ENCODE measurements around the gene HSD17B13. TPM values are rescaled to one million over a fixed set of nuclear protein-coding genes. Genes with fewer than 3 reads are reported as not detected.

HSD17B13 gene
- total and polyA plus RNA-seq, 2 donors, result 0.14 to 0.43 TPM

DNA sequence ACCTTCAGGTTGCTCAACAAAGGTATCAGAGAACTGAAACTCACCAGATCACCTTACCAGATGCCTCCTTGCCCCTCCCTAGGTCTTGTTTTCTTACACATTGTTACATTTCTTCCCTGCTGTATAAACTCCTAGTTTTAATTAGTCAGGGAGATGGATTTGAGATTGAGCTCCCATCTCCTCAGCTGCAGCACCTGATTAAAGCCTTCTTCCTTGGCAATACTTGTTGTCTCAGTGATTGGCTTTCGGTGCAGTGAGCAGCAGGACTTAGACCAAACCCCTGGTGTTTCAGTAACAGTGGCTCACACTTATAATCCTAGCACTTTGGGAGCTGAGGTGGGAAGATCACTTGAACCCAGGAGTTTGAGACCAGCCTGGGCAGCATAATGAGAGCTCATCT, 59.8 kb downstream of the HSD17B13 start:
- H3K27ac ChIP-seq (ENCODE audit: low read depth in 1 of 2, low read length in 1 of 2), result no peak overlapping the region
- DNase-seq (ENCODE audit: low read depth in 6 of 9, low spot score in 9 of 9), result no peak
- H3K4me1 ChIP-seq (ENCODE audit: control insufficient read depth in 2 of 2, insufficient read depth in 2 of 2, low read length in 2 of 2), result no peaks in the 10 kb centered on the region
- peaks cover 0 to 4% of the 10 kb centered on the region in 2 donors for H3K9me3 ChIP-seq (ENCODE audit: control insufficient read depth in 2 of 2, insufficient read depth in 1 of 2, low read length in 1 of 2)
- no peaks in the 10 kb centered on the region for H3K27me3 ChIP-seq (ENCODE audit: control insufficient read depth in 2 of 2, insufficient read depth in 1 of 2, low read length in 1 of 2)
- H3K36me3 ChIP-seq (ENCODE audit: control insufficient read depth in 2 of 2, insufficient read depth in 2 of 2, low read length in 1 of 2), result no peaks in the 10 kb centered on the region
- WGBS, result 94% methylated on average over 1 of the region's 1 CpG
- H3K4me3 ChIP-seq (ENCODE audit: low read length in 2 of 2), result no peak overlapping the region

GRCh38 chr4:87260477-87260876, 62.2 kb downstream of the HSD17B13 start:
- Histone ChIP-seq H3K36me3 (ENCODE audit: control insufficient read depth in 2 of 2, insufficient read depth in 2 of 2, low read length in 1 of 2) (no peaks in the 10 kb centered on the region), H3K27ac (ENCODE audit: low read depth in 1 of 2, low read length in 1 of 2) (no peak overlapping the region), H3K4me3 (ENCODE audit: low read length in 2 of 2) (no peak overlapping the region), H3K27me3 (ENCODE audit: control insufficient read depth in 2 of 2, insufficient read depth in 1 of 2, low read length in 1 of 2) (no peaks in the 10 kb centered on the region), H3K9me3 (ENCODE audit: control insufficient read depth in 2 of 2, insufficient read depth in 1 of 2, low read length in 1 of 2) (peaks cover 0 to 4% of the 10 kb centered on the region in 2 donors), H3K4me1 (ENCODE audit: control insufficient read depth in 2 of 2, insufficient read depth in 2 of 2, low read length in 2 of 2) (no peaks in the 10 kb centered on the region)
- 96% methylated on average over 2 of the region's 2 CpGs for WGBS
- no peak for DNase-seq (ENCODE audit: low read depth in 6 of 9, low spot score in 9 of 9)

DNA sequence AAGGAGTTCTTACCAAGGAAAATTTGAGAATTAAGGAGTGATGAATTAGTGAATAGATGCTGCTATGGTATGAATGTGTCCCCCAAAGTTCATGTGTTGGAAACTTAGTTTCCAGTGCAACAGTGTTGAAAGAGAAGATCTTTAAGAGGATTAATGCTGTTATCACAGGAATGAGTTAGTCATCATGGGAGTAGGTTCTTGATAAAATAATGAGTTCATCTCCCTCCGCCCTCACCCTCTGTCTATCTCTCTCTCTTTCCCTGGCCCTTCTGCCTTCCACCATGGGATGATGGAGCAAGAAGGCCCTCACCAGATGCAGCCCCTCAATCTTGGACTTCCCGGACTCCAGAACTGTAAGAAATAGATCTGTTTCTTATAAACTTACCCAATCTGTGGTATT, 64.0 kb downstream of the HSD17B13 start:
- Histone ChIP-seq H3K4me1 (ENCODE audit: control insufficient read depth in 2 of 2, insufficient read depth in 2 of 2, low read length in 2 of 2) (no peaks in the 10 kb centered on the region), H3K27ac (ENCODE audit: low read depth in 1 of 2, low read length in 1 of 2) (no peak overlapping the region), H3K9me3 (ENCODE audit: control insufficient read depth in 2 of 2, insufficient read depth in 1 of 2, low read length in 1 of 2) (peaks cover 0 to 4% of the 10 kb centered on the region in 2 donors), H3K27me3 (ENCODE audit: control insufficient read depth in 2 of 2, insufficient read depth in 1 of 2, low read length in 1 of 2) (no peaks in the 10 kb centered on the region), H3K36me3 (ENCODE audit: control insufficient read depth in 2 of 2, insufficient read depth in 2 of 2, low read length in 1 of 2) (no peaks in the 10 kb centered on the region), H3K4me3 (ENCODE audit: low read length in 2 of 2) (no peak overlapping the region)
- no peak for DNase-seq (ENCODE audit: low read depth in 6 of 9, low spot score in 9 of 9)
- 97% methylated on average over 2 of the region's 2 CpGs for WGBS

GRCh38 chr4:87257523-87257922, 65.2 kb downstream of the HSD17B13 start:
- no peaks in the 10 kb centered on the region for H3K36me3 ChIP-seq (ENCODE audit: control insufficient read depth in 2 of 2, insufficient read depth in 2 of 2, low read length in 1 of 2)
- WGBS, result 63% methylated on average over 3 of the region's 3 CpGs
- no peaks in the 10 kb centered on the region for H3K9me3 ChIP-seq (ENCODE audit: control insufficient read depth in 2 of 2, insufficient read depth in 1 of 2, low read length in 1 of 2)
- no peaks in the 10 kb centered on the region for H3K4me1 ChIP-seq (ENCODE audit: control insufficient read depth in 2 of 2, insufficient read depth in 2 of 2, low read length in 2 of 2)
- H3K27ac ChIP-seq (ENCODE audit: low read depth in 1 of 2, low read length in 1 of 2), result no peak overlapping the region
- no peaks in the 10 kb centered on the region for H3K27me3 ChIP-seq (ENCODE audit: control insufficient read depth in 2 of 2, insufficient read depth in 1 of 2, low read length in 1 of 2)
- H3K4me3 ChIP-seq (ENCODE audit: low read length in 2 of 2), result no peak overlapping the region
- DNase-seq (ENCODE audit: low read depth in 6 of 9, low spot score in 9 of 9), result no peak

GRCh38 chr4:87255755-87256154, 66.9 kb downstream of the HSD17B13 start:
- H3K4me1 ChIP-seq (ENCODE audit: control insufficient read depth in 2 of 2, insufficient read depth in 2 of 2, low read length in 2 of 2), result no peaks in the 10 kb centered on the region
- 97% methylated on average over 1 of the region's 1 CpG for whole genome bisulfite sequencing
- H3K27me3 ChIP-seq (ENCODE audit: control insufficient read depth in 2 of 2, insufficient read depth in 1 of 2, low read length in 1 of 2), result no peaks in the 10 kb centered on the region
- no peak overlapping the region for H3K27ac ChIP-seq (ENCODE audit: low read depth in 1 of 2, low read length in 1 of 2)
- no peak overlapping the region for H3K4me3 ChIP-seq (ENCODE audit: low read length in 2 of 2)
- no peak for DNase-seq (ENCODE audit: low read depth in 6 of 9, low spot score in 9 of 9)
- no peaks in the 10 kb centered on the region for H3K9me3 ChIP-seq (ENCODE audit: control insufficient read depth in 2 of 2, insufficient read depth in 1 of 2, low read length in 1 of 2)
- no peaks in the 10 kb centered on the region for H3K36me3 ChIP-seq (ENCODE audit: control insufficient read depth in 2 of 2, insufficient read depth in 2 of 2, low read length in 1 of 2)

Other genes starting within 250 kb of the HSD17B13 start
- 9.1 TPM for gene KLHL8, start 102.3 kb downstream of the HSD17B13 start, total RNA-seq
- gene KLHL8, start 102.3 kb downstream of the HSD17B13 start, polyA plus RNA-seq, result 4.2 TPM
- gene HSD17B11, start 68.3 kb upstream of the HSD17B13 start, total RNA-seq, result 39.1 TPM
- gene HSD17B11, start 68.3 kb upstream of the HSD17B13 start, polyA plus RNA-seq, result 59.9 TPM
- 9.8 TPM for gene NUDT9, start 99.7 kb upstream of the HSD17B13 start, total RNA-seq
- gene NUDT9, start 99.7 kb upstream of the HSD17B13 start, polyA plus RNA-seq, result 34.5 TPM
- 54.5 TPM for gene SPARCL1, start 206.5 kb upstream of the HSD17B13 start, total RNA-seq
- gene SPARCL1, start 206.5 kb upstream of the HSD17B13 start, polyA plus RNA-seq, result 229 TPM